Measurements from ENCODE around the gene UNC119. TPM values are rescaled to one million over a fixed set of nuclear protein-coding genes. Genes with fewer than 3 reads are reported as not detected.
A peak's percentile ranks its signal among the peaks of the same experiment; 100 is the strongest.
"Not testable (repeated sequence)": the region's sequence is repeated elsewhere in the genome, so short reads cannot be mapped to it uniquely, and the experiment has no call there.

Gene UNC119
- total RNA-seq, 2 donors from 2014 or later, result 25.7 to 29.3 TPM

- no peaks in the 10 kb centered on the region for H3K9me3 ChIP-seq
- DNase-seq, result peak; percentile 51 to 89 (median 70)
- H3K27me3 ChIP-seq, result no peaks in the 10 kb centered on the region
- intact Hi-C loops (cut with DNase I), result no loop called here
- 78 to 84% methylated on average over 25 of the region's 25 CpGs for WGBS, 2 donors
- peaks cover 33% of the 10 kb centered on the region for H3K4me1 ChIP-seq
- H3K4me3 ChIP-seq, result no peak overlapping the region
- peak overlapping the region; percentile 13 to 69 (median 62) for H3K27ac ChIP-seq
- H3K36me3 ChIP-seq (replicated peaks in 1 of 2; ENCODE audit: insufficient read depth in 1 of 2, low read depth in 2 of 2), result no peaks in the 10 kb centered on the region
- ATAC-seq, result peak; percentile 83
- TF ChIP-seq CTCF (IDR thresholded peaks at IDR 0.05) (peak in 1 of 7 experiments; percentile 0), POLR2A (IDR thresholded peaks at IDR 0.05) (no peak)
These were observed 27.7 kb downstream of the UNC119 start for GRCh38 chr17:28524476-28525424.

GRCh38 chr17:28523876-28524275, 28.5 kb downstream of the UNC119 start:
- Histone ChIP-seq H3K4me3 (no peak overlapping the region), H3K36me3 (replicated peaks in 1 of 2; ENCODE audit: insufficient read depth in 1 of 2, low read depth in 2 of 2) (no peaks in the 10 kb centered on the region), H3K27ac (no peak overlapping the region), H3K4me1 (peaks cover 33% of the 10 kb centered on the region), H3K9me3 (no peaks in the 10 kb centered on the region), H3K27me3 (no peaks in the 10 kb centered on the region)
- 88 to 100% methylated on average over 2 to 15 of the region's 15 CpGs for WGBS, 2 donors
- intact Hi-C loops (cut with DNase I), result no loop called here
- DNase-seq (no peak), ATAC-seq (no peak)
- TF ChIP-seq POLR2A (IDR thresholded peaks at IDR 0.05) (no peak), CTCF (IDR thresholded peaks at IDR 0.05) (no peak)

- ATAC-seq (no peak), DNase-seq (no peak)
- intact Hi-C loops (cut with DNase I), result no loop called here
- WGBS, 2 donors, result 84 to 91% methylated on average over 4 to 6 of the region's 6 CpGs
- Histone ChIP-seq H3K27me3 (no peaks in the 10 kb centered on the region), H3K9me3 (no peaks in the 10 kb centered on the region), H3K27ac (no peak overlapping the region), H3K36me3 (replicated peaks in 1 of 2; ENCODE audit: insufficient read depth in 1 of 2, low read depth in 2 of 2) (no peaks in the 10 kb centered on the region), H3K4me3 (no peak overlapping the region), H3K4me1 (peaks cover 33% of the 10 kb centered on the region)
- TF ChIP-seq POLR2A (IDR thresholded peaks at IDR 0.05) (no peak), CTCF (IDR thresholded peaks at IDR 0.05) (no peak)
These were observed 29.2 kb downstream of the UNC119 start for GRCh38 chr17:28523186-28523585.

GRCh38 chr17:28522281-28522680, 30.1 kb downstream of the UNC119 start:
- H3K4me3 ChIP-seq; ATAC-seq; intact Hi-C loops (cut with DNase I); H3K9me3 ChIP-seq; H3K27ac ChIP-seq; H3K36me3 ChIP-seq (replicated peaks in 1 of 2; ENCODE audit: insufficient read depth in 1 of 2, low read depth in 2 of 2); H3K27me3 ChIP-seq; DNase-seq: not testable (repeated sequence)
- H3K4me1 ChIP-seq, result peaks cover 24% of the 10 kb centered on the region
- WGBS, 2 donors, result 80 to 94% methylated on average over 4 of the region's 4 CpGs

- no peak overlapping the region for H3K27ac ChIP-seq
- intact Hi-C loops (cut with DNase I), result no loop called here
- H3K36me3 ChIP-seq (replicated peaks in 1 of 2; ENCODE audit: insufficient read depth in 1 of 2, low read depth in 2 of 2), result no peaks in the 10 kb centered on the region
- DNase-seq (no peak), ATAC-seq (no peak)
- no peaks in the 10 kb centered on the region for H3K27me3 ChIP-seq
- no peak for TF ChIP-seq POLR2A (IDR thresholded peaks at IDR 0.05)
- TF ChIP-seq CTCF (IDR thresholded peaks at IDR 0.05), result no peak
- H3K9me3 ChIP-seq, result no peaks in the 10 kb centered on the region
- H3K4me3 ChIP-seq, result no peak overlapping the region
- H3K4me1 ChIP-seq, result peaks cover 21% of the 10 kb centered on the region
- 77 to 82% methylated on average over 9 to 14 of the region's 21 CpGs for WGBS, 2 donors
These were observed 30.9 kb downstream of the UNC119 start for GRCh38 chr17:28521311-28522085.

Measured in body of pancreas (tissue), 4 donors.